ENCODE data around the gene EXOG.

GRCh38 chr3:38538773-38539353 lies 42.7 kb downstream of the EXOG start:
- no peak for TF ChIP-seq CTCF (IDR thresholded peaks at IDR 0.05; ENCODE audit: low read depth, low read length, poor library complexity, severe bottlenecking)
- TF ChIP-seq EZH2phosphoT487 (IDR thresholded peaks at IDR 0.05; ENCODE audit: borderline replicate concordance, low read length) = no peak

Data from DOHH2 (cell line).